Measurements from ENCODE around the gene ASMTL.
"Not testable (repeated sequence)": the region's sequence is repeated elsewhere in the genome, so short reads cannot be mapped to it uniquely, and the experiment has no call there.

Gene ASMTL

DNA sequence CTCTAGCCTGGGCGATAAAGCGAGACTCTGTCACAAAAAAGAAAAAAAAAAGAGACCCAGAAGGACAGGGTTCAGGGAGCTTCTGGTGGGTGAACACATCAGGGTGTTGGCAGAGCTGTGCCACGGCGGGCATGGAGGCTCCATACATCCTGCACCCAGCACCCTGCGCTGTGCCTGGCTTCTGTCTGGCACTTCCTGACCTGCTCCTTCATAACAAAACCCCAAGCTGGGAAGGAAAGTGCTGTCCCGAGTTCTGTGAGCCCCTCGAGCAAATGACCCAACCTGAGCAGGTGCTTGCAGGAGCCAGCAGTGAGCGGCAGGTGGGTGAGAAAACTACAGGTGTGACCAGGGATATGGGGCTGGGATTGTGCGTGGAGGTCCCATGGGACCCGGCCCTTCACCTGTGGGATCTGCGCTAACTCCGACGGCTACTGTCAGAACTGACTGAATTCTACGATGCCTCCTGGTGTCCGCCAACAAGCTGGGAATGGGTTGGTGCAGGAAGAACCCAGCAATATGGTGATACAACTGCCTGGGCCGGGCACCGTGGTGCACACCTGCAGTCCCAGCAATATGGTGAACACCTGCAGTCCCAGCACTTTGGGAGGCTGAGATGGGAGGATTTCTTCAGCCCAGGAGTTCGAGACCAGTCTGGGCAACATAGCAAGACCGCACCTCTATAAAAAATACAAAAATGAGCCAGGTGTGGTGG lies 18.9 kb downstream of the ASMTL start:
- DNase-seq (ENCODE audit: low read depth), result no peak

DNA sequence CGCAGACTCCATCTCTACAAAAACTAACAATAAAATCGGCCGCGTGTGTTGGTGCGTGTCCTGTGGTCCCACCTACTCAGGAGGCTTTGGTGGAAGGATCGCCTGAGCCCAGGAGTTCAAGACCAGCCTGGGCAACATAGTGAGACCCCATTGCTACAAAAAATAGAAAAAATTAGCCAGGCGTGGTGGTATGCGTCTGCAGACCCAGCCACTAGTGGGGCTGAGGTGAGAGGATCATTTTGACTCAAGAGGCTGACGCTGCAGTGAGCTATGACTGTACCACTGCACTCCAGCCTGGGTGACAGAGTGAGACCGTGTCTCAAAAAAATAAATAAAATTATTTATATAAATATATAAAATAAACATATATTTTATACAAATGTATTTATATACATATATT lies 22.3 kb downstream of the ASMTL start:
- no peak for DNase-seq (ENCODE audit: low read depth)

DNA sequence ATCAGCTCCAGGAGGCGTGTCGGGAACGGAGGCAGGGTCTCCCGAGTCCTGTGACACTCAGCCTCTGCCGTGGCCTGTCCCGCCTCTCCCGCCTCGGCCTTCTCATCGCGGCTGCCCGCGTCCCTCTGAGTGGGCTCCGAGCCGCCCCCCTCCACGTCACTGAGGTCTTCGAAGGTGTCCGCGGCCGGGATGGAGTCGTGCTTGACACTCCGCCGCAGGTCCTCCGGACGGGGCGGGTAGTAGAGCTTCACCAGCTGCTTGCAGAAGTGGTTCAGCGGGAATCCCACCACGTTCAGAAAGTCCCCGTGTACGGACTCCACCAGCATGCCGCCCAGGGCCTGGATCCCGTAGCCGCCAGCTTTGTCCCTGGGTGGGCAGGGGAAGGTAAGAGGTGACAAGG lies 25.0 kb downstream of the ASMTL start:
- DNase-seq (ENCODE audit: low read depth), result no peak

DNA sequence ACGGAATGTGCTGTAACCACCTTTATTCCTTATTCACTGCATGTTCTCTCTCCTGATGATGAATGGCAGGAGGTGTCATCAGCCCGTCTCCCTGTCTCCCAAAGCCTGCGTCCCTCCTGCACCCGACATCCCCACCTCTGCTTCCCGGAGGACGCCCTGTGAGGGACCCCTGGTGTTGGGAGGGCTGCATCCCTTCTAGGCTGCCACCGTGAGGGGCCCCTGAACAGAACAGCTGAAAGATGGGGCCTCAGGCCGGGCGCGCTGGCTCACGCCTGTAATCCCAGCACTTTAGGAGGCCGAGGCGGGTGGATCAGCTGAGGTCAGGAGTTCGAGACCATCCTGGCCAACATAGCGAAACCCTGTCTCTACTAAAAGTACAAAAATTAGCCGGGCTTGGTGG lies 26.4 kb downstream of the ASMTL start:
- not testable (repeated sequence) for DNase-seq (ENCODE audit: low read depth)

DNA sequence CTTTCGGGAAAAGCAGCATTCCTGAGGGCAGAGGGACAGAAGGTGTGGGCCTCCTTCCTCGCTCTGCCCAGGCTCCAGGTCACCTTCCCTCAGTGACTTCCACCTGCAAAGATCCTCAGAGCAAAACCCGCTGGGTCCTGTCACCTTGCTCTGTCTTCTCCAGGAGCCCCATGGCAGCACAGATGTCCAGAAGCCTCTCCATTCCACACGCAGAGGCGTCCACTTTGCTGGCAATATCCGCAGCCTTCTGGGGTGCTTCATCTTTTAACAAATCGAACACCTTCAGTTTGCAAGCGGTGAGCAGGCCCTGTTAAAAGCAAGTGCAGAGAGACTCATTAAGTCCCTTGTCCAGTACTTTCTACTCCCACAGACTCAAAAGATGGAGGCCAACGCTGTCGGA lies 27.3 kb downstream of the ASMTL start:
- DNase-seq (ENCODE audit: low read depth), result no peak

DNA sequence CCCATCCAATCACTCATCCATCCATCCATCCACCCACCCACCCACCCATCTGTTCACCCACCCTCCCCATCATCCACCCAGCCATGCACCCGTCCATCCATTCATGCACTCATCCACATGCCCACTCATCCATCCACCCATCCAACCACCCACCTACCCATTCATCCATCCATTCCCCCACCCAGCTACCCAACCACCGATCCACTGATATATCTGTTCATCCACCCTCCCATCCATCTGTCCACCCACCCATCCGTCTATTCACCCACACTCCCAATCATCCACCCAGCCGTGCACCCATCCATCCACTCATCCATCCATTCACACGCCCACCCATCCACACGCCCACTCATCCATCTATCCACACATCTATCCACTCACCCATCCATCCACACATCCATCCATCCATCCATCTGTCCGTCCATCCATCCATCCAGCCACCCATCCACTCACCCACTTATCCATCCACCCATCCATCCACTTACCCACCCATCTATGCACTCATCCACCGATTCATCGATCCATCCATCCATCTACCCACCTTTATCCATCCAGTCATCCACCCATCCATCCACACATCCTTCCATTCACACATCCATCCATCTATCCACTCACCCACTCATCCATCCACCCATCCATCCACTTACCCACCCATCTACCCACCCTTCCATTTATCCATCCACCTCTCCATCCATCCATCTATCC lies 28.4 kb downstream of the ASMTL start:
- DNase-seq (ENCODE audit: low read depth), result no peak

DNA sequence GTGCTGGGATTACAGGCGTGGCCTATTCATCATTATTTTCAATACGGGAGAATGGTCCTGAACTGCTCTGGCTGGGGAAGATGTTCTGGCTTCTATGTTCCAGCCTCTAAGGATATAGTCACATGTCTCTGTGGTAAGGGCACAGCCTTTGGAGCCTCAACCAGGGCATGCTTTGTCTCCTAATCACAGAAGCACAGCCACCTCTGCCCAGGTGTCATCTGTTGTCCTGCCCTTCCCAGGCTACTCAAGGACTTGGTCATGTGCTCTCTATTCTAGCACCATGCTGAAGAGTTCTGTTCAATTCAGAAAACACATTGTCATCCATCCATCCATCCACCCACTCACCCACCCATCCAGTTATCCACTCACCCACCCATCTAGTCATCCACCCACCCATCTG lies 29.5 kb downstream of the ASMTL start:
- DNase-seq (ENCODE audit: low read depth), result no peak

DNA sequence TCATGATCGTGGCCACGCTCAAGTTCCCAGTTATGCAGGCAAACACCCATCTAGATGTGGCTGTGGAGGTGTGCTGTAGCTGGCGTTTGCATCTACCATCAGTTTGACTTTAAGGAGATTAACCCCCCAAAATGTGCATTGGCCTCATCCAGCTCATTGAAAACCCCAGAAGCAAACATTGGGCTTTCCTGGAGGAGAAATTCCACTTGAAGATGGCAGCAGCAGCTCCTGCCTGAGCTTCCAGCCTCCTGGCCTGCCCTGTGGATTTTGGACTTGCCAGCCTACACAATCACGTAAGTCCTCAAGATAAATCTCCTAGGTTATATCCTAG lies 30.6 kb downstream of the ASMTL start:
- DNase-seq (ENCODE audit: low read depth), result no peak

DNA sequence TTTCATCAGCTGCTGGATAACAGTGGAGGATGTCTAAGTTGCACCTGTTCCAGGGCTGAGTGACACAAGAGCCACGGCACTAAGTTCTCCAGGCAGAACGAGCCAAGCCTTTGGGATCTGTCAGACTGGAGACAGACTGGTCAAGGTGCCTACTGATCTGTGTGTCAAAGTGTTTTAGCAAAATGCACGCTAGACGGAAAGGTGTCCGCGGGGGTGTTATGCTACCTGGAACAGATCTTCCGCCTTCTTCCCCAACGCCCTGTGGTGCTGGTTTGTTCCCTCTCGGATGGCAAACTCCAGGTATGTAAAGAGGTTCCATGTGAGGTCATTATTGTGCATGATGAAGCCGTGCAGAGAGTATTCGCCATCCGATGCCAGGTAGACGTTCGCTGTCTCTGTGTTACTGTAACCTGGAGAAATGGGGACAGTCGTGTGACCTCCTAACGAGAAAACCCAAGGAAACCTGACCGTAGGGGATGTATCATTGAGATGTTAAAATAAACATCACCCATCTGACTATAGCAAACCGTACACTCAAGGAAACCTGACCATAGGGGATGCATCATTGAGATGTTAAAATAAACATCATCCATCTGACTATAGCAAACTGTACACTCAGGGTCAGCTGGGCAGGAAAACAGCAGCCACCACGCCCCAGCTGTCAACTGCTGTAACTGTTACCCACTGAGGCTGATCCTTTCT lies 31.1 kb downstream of the ASMTL start:
- DNase-seq (ENCODE audit: low read depth), result no peak

DNA sequence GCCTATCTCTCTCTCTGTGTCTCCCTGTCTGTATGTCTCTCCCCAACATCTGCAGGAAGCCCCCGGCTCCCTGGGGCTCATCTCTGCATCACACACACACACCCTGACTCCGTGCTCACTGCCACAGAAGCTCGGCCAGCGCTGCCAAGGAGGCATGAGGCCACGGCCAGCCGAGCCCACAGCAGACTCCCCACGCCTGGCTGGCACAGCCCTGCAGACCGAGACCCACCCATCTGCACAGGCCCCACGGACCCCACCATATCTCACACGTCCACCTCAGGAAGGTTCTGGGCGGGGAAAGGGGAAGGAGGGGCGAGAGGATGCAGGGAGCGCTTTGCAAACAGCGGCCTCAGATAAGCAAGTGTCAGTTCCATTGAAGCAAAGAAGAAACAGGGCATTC lies 32.3 kb downstream of the ASMTL start:
- no peak for DNase-seq (ENCODE audit: low read depth)

DNA sequence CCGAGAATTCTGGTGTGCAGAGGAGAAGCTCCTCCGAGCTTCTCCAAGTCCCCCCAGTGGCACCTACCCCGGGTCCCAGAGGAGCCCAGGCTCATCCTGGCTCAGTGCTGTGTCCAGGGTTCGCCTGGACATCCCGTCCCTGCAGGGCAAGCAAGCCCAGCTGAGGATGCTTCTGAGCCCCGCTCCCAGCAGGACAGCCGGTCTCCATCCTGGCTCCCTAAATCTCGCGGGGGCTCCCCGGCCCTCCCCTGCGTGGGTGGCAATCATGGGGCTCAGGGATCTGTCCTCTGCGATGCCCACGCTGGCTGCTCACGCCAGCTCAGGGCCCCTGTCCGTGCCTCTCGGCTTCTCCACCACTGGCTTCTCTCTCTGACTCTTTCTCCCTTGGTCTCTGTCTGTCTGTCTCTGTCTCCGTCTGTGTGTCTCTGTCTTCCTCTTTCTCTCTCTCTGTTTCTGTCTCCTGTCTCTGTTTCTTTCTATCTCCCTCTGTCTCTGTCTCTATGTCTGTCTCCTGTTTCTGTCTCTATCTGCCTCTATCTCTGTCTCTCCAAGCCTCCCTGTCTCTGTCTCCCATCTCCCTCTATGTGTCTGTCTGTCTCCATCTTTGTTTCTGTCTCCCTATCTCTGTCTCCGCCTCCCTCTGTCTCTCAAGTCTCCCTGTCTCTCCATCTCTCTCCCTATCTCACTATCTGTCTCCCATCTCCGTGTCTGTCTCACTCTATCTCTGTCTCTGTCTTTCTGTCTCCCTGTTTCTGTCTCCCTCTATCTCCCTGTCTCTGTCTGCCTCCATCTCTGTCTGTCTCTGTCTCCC lies 33.0 kb downstream of the ASMTL start:
- DNase-seq (ENCODE audit: low read depth), result no peak

DNA sequence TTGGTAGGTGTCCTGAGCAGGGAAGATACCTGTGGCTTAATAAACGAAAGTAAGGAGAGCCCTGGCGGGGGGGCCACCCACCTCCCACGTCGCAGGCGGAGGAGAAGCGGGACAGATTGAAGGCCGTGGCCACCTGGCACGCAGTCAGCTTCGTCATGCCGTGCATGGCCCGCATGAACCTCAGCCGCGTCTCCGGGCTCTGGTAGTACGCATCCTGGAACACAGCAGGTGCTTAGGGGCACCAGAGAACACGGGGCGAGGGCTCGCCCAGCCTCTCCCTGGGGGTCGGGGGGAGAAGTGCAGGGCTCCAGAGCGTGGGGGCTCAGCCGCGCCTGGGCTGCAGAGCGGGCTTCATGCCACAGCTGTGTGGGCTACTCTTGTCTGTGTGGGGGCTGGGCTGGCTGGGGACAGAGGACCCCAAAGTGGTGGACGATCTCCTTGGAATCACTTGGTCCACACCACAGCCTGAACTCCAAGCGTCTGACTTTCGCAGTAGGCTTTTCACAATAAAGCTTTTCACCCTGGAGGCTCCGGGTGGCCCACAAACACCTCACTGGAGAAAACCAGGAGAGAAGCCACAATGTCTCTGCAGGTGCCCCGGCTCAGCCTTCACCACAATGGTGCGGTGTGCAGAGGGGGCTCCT lies 33.7 kb downstream of the ASMTL start:
- DNase-seq (ENCODE audit: low read depth), result no peak

DNA sequence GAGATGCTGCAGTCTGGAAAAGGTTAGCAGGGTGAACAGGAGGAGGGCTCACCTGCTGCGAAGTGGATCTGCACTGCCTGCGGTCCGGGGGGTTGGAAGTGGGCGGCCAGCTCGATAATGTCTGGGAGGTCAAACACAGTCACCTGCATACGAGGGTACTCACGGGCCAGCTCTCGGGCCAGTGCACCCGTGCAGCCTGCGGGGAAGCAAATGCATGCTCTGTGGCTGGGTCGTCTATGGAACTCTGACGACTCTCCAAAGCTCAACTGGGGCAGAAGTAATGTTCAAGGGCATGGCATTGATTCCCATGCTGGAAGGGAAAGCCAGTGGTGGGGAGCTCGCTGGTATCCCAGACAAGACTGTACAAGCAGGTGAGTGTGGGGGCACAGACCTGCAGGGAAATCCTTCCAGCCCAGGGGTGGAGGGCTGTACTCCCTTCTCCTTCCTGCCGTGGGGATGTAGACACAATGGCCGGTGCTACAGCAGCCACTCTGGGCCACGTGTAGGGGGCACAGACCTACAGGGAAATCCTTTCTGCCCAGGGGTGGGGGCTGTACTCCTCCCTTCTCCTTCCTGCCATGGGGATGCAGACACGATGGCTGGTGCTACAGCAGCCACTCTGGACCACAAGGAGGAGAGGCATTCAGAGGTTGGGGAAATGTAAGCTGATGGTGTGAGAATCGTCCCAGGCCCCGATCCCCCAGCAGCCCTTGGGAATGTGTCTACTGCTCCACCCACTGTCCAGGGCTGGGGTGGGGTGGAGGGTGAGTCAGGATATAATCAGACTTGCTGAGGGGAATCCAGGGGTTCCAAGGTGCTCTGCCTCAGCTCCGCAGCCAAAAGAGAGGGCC lies 34.6 kb downstream of the ASMTL start:
- no peak for DNase-seq (ENCODE audit: low read depth)

DNA sequence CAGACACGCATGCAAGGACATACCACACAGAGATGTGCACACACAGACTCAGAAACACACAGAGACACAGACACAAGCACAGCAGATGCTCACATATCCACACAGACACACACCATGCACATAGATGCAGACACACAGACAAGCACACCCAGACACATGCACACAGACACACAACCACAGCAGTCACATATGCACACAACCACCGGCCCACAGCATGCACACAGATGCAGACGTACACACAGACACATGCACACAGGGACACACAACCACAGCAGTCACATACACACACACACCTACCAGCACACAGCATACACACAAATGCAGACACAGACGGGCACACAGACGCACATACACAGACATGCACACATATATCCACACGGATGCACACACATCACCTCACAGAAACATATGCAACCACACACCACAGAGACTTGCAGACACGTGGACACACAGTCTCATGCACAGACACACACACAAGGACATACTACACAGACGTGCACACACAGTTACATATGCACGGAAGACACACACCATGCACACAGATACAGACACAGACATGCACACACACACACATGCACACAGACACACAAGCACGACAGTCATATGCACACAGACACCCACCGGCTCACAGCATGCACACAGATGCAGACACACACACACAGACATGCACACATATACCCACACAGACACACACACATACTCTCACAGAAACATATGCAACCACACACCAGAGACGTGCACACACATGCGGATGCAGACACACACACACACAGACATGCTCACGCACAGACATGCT lies 35.5 kb downstream of the ASMTL start:
- no peak for DNase-seq (ENCODE audit: low read depth)

DNA sequence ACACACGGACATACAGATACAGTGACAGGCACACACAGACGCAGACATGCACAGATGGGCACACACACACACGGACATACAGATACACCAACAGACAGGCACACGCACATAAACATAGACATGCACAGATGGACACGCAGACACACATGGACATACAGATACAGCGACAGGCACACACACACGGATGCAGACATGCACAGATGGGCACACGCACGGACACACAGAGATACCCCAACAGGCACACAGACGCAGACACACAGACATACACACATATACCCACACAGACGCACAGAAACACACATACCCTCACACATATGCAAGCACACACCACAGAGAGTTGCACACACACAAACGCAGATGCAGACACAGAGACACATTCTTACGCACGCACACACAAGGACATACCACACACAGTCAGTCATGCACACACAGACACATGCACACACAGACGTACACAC lies 36.4 kb downstream of the ASMTL start:
- DNase-seq (ENCODE audit: low read depth), result no peak

DNA sequence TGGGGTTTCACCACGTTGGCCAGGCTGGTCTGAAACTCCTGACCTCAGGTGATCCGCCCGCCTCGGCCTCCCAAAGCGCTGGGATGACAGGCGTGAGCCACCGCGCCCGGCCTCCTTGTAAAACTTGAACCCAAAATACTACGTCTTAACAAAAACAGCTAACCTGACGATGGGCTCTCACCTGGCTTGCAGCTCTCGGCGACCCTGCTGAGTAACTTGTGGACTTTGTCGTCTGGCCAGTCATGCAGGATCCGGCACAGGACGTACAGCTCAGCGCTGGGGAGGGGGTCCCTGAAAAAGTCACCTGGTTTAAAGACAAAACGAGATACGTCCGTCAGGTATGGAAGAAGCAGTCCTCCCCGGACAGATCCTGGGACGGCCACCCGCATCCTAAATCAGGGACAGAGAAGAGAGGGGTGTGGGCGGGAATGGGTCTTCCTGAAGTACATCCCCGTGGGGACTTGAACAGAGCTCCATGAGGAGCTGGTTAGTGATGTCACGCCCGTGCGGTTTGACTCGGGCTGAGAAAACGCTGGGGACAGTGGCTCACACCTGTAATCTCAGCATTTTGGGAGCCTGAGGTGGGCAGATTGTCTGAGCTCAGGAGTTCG lies 40.1 kb downstream of the ASMTL start:
- DNase-seq (ENCODE audit: low read depth), result no peak

DNA sequence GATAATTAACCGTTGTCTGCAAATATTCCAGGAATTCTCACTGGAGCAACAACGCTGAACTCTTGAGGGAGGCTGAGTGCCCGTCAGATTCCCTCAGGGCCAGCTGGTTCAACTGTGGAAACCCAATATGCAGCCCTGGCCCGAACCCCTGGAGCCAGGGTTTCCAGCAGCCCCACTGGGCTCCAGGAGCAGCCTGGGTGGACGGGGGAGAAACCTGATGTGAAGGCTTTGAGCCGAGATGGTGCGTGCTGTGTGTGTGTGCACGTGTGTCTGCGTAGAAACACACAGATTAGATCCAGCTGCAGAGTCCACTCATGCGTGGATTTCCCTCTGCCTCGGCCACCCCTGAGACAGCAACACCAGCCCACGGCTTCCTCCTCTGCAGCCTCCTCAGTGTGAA lies 41.4 kb downstream of the ASMTL start:
- DNase-seq (ENCODE audit: low read depth), result no peak

DNA sequence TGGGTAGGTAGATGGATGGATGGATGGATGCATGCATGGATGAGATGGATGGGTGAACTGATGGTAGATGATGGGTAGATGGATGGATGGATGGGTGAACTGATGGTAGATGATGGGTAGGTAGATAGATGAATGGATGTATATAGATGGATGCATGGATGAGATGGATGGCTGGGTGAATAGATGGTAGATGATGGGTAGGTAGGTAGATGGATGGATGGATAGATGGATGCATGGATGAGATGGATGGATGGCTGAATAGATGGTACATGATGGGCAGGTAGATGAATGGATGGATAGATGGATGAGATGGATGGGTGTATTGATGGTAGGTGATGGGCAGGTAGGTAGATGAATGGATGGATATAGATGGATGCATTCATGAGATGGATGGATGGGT lies 45.7 kb downstream of the ASMTL start:
- DNase-seq (ENCODE audit: low read depth), result no peak

DNA sequence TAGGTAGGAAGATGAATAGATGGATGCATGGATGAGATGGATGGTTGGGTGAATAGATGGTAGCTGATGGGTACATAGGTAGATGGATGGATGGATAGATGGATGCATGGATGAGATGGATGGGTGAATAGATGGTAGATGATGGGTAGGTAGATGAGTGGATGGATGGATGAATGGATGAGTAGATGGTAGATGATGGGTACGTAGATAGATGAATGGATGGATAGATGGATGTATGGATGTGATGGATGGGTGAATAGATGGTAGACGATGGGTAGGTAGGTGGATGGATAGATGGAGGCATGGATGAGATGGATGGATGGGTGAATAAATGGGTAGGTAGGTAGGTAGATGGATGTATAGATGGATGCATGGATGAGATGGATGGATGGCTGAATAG lies 46.9 kb downstream of the ASMTL start:
- not testable (repeated sequence) for DNase-seq (ENCODE audit: low read depth)

DNA sequence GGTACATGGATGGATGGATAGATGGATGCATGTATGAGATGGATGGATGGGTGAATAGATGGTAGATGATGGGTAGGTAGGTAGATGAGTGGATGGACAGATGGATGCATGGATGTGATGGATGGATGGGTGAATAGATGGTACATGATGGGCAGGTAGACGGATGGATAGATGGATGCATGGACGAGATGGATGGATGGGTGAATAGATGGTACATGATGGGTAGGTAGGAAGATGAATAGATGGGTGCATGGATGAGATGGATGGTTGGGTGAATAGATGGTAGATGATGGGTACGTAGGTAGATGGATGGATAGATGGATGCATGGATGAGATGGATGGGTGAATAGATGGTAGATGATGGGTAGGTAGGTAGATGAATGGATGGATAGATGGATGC lies 48.8 kb downstream of the ASMTL start:
- DNase-seq (ENCODE audit: low read depth), result not testable (repeated sequence)

Measured in activated T-cell treated with anti-CD3 and anti-CD28 coated beads for 1 hour (primary cell).